ENCODE results near the gene TMEM240. TPM values are rescaled to one million over a fixed set of nuclear protein-coding genes. Genes with fewer than 3 reads are reported as not detected.

TMEM240 gene
- total RNA-seq, 1 experiment from 2014 or later, result 0.87 TPM

DNA sequence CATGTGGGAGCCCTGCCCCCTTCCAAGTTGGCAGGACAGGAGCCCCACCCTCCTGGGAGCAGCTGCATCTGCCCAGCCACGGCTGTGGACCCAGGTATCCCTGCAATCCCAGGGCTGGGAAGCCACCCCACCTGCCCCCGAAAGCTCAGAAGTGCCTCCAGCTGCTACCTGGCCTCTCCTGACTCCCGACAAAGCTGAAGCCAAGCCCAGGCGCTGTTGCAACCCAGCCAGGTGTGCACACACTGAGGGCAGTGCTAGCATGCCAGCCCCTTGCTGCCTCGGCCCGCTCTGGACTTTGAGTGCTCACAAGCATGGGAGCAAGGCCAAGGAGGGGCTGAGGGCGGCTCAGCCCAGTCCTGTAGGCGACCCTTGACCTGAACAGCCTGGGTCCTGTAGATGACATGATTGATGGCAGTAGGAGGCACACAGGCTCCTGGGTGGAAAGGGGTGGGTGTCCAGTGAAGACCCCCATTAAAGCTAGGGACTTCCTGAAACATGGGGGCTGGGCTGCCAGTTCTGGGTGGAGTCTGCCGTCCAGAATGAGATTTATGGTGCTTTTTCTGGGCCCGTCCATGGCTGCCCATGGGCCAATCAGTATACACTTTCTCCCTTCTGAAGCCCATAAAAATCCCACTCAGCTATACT, 37.1 kb upstream of the TMEM240 start:
- no TSS peak for BruUV-seq (replicated peaks)
- intact Hi-C loops (cut with micrococcal nuclease), result no loop called here
- Histone ChIP-seq H3K9me2 (replicated peaks; ENCODE audit: low read length) (no peaks in the 10 kb centered on the region), H3K9ac (ENCODE audit: low read length) (no peak overlapping the region), H3K27ac (ENCODE audit: low read length) (no peak overlapping the region), H3K4me2 (ENCODE audit: low read length) (no peak overlapping the region), H3K36me3 (ENCODE audit: low read depth, low read length) (peaks cover 4% of the 10 kb centered on the region; the same call in 1 of the 2 replicates), H3K9me3 (ENCODE audit: low read length) (no peaks in the 10 kb centered on the region), H3K4me3 (ENCODE audit: low read length) (no peak overlapping the region), H2AFZ (ENCODE audit: low read length) (no peak overlapping the region), H4K20me1 (ENCODE audit: low read length) (no peaks in the 10 kb centered on the region), H3K79me2 (ENCODE audit: low read length) (peaks cover 26% of the 10 kb centered on the region), H3K4me1 (ENCODE audit: insufficient read depth, low read length) (peaks cover 16% of the 10 kb centered on the region), H3K27me3 (ENCODE audit: low read length) (peaks cover 4% of the 10 kb centered on the region; the same call in 1 of the 2 replicates), H3F3A (ENCODE audit: low read length, unreplicated experiment) (no peaks in the 10 kb centered on the region)
- TF ChIP-seq EZH2 (IDR thresholded peaks at IDR 0.05; ENCODE audit: low read length, unreplicated experiment) (no peak), EZH2phosphoT487 (IDR thresholded peaks at IDR 0.05; ENCODE audit: borderline replicate concordance, low read length) (no peak)
- TF ChIP-seq, protein P1, sequence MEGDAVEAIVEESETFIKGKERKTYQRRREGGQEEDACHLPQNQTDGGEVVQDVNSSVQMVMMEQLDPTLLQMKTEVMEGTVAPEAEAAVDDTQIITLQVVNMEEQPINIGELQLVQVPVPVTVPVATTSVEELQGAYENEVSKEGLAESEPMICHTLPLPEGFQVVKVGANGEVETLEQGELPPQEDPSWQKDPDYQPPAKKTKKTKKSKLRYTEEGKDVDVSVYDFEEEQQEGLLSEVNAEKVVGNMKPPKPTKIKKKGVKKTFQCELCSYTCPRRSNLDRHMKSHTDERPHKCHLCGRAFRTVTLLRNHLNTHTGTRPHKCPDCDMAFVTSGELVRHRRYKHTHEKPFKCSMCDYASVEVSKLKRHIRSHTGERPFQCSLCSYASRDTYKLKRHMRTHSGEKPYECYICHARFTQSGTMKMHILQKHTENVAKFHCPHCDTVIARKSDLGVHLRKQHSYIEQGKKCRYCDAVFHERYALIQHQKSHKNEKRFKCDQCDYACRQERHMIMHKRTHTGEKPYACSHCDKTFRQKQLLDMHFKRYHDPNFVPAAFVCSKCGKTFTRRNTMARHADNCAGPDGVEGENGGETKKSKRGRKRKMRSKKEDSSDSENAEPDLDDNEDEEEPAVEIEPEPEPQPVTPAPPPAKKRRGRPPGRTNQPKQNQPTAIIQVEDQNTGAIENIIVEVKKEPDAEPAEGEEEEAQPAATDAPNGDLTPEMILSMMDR (conservative IDR thresholded peaks at IDR 0.05; ENCODE audit: low read depth, low read length), result no peak
- no peak for DNase-seq
- POLR2A ChIA-PET (ENCODE audit: unreplicated experiment), result no interaction called here
- no peak for ATAC-seq
- CTCF ChIA-PET, result no interaction called here

DNA sequence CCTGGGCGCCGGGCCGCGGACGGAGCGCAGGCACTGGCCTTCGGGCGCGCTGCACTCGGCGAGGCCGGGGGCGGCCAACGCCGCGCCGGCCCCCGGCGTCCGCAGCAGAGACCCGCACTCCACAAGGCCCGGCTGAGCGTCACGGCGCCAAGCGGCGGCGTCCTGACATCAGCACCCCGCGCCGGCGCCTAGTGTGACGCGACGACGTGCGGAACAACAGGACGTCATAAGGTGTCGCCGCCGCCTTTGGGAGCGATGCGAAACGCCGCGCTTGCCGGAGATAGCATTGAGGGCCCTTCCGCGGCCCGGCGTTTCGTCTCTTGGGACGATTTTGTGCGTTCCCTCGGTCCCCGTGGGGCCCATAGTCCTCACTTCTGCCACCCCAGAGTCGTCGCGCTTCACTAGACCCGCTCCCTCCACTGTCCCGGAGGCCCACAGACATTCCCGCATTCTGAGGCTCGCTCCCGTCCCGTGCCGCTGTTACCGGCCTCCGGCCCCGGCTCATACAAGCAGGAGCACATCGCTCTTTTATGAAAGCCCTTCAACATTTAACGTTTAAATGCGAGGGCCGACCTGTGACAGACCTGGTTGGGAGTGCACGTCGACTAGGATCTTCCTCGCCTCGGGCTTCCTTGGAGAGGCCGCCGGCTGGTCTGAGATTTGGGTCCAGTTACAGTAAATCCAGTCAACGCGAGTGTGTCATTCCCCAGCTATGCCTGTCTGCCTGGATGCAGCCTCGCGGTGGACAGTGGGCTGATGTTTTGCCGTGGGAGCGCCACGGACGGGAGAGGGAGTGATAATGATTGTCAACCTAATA, 34.5 kb upstream of the TMEM240 start, which contains the start of gene SSU72:
SSU72 (minus strand) TSS at position 143 of the 817 bp plus-strand sequence. CDS start 306 bp downstream, outside the sequence.
- intact Hi-C loops (cut with micrococcal nuclease), result no loop called here
- TSS peak; percentile 95 for BruUV-seq (replicated peaks)
- ATAC-seq, result peak; percentile 78

More for the DNA sequence above, 34.5 kb upstream of the TMEM240 start, which contains the start of gene SSU72:
- peak within 1 kb of the TSS; percentile 88 for H2AFZ ChIP-seq (ENCODE audit: low read length)
- peak within 1 kb of the TSS; percentile 96 for H3K4me2 ChIP-seq (ENCODE audit: low read length)
- peaks cover 17% of the 10 kb centered on the region for H3K4me1 ChIP-seq (ENCODE audit: insufficient read depth, low read length)
- H3K9ac ChIP-seq (ENCODE audit: low read length), result peak within 1 kb of the TSS; percentile 100
- no peaks in the 10 kb centered on the region for H3F3A ChIP-seq (ENCODE audit: low read length, unreplicated experiment)
- H3K79me2 ChIP-seq (ENCODE audit: low read length), result peaks cover 52% of the 10 kb centered on the region
- H3K9me3 ChIP-seq (ENCODE audit: low read length), result no peaks in the 10 kb centered on the region
- peak within 1 kb of the TSS; percentile 83 for H3K27ac ChIP-seq (ENCODE audit: low read length)
- CTCF ChIA-PET, result no interaction called here
- H3K36me3 ChIP-seq (ENCODE audit: low read depth, low read length), result peaks cover 16% of the 10 kb centered on the region; the same call in 1 of the 2 replicates
- no peaks in the 10 kb centered on the region for H3K9me2 ChIP-seq (replicated peaks; ENCODE audit: low read length)
- H3K4me3 ChIP-seq (ENCODE audit: low read length), result peak within 1 kb of the TSS; percentile 94
- DNase-seq, result peak; percentile 98
- POLR2A ChIA-PET (ENCODE audit: unreplicated experiment), result interaction anchor here (0.7 kb wide), 1 partner anchor 459 kb away, joined by 4 read pairs; the partner anchor contains the start of gene C1orf159
- H3K27me3 ChIP-seq (ENCODE audit: low read length), result no peaks in the 10 kb centered on the region
- H4K20me1 ChIP-seq (ENCODE audit: low read length), result peaks cover 9% of the 10 kb centered on the region
- TF ChIP-seq EZH2 (IDR thresholded peaks at IDR 0.05; ENCODE audit: low read length, unreplicated experiment), result no peak
- TF ChIP-seq, protein P1 (conservative IDR thresholded peaks at IDR 0.05; ENCODE audit: low read depth, low read length), result no peak
- no peak for TF ChIP-seq EZH2phosphoT487 (IDR thresholded peaks at IDR 0.05; ENCODE audit: borderline replicate concordance, low read length)

All from PC-3 (cell line).